ENCODE measurements around the gene HTR6.

The HTR6 gene

DNA sequence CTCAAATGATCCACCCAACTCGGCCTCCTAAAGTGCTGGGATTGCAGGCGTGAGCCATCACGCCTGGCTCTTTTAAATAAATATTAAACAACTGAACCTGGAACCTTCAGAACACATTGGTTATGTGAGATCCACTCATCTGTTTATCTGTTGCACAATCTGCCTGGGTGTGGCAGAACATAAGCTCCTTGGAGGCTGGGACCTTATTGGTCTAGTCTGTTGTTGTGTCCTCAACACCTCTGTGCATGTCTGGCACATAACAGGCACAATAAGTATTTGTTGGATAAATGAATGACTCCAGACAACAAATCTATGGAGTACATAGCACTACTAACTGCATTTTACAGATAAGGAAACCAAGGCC lies 24.7 kb upstream of the HTR6 start:
- DNase-seq, result no peak

GRCh38 chr1:19640363-19641316 lies 24.0 kb upstream of the HTR6 start:
- DNase-seq, result no peak

GRCh38 chr1:19643121-19643520 lies 21.6 kb upstream of the HTR6 start:
- DNase-seq, result no peak

DNA sequence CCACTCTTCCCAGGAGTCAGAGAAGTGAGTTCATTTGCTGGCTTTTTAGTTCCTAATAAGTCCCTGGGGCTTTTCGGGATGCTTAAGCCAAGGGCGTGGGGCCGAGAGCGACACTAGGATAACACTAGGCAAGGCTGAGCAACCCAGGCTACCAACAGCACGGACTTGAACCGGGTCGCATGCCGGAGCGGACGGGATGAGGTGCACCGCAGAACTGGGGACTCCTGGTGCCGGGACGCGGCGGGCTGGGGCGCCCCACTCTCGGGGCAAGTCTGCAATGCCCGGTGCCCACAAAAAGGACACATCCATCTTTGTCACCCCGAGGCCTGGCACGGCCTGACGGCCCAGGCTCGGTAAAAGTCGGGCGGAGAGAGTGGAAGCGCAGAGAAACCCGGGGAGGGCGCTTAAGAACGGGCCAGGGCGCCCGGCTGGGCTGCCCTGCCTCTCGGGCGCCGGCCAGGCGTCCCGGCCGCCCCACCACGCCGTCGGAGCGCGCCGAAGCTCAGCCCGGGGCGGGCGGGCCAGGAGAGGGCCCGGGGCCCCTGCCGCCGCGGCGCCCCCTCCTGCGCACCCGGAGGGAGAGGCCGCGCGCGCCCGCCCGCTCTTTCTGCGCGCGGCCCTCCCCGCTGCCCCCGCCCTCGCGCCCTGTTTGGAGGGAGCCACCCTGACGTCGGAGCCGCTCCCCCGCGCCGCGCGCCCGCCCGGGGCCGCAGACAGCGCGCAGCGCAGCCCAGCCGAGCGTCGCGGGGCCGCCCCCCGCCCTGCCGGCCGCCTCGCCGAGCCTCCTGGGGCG lies 20.9 kb upstream of the HTR6 start, which contains the start of gene NBL1:
TSS of gene NBL1 (plus strand) at position 710 of the 793 bp plus-strand sequence. CDS start 10,720 bp downstream, outside the sequence.
- peak; percentile 81 for DNase-seq

DNA sequence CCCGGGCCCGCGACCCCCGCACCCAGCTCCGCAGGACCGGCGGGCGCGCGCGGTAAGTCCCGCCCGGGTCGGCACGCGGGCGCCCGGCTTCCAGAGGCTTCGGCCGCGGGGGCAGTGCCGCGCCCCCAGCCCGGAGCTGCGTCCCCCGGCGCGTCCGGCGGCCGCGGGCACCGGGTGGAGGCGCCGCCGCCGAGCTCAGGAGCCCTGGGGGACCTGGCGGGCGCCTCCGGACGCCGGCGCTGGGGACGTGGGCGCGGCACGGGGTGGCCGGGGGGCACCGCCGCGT lies 20.3 kb upstream of the HTR6 start:
- no peak for DNase-seq

DNA sequence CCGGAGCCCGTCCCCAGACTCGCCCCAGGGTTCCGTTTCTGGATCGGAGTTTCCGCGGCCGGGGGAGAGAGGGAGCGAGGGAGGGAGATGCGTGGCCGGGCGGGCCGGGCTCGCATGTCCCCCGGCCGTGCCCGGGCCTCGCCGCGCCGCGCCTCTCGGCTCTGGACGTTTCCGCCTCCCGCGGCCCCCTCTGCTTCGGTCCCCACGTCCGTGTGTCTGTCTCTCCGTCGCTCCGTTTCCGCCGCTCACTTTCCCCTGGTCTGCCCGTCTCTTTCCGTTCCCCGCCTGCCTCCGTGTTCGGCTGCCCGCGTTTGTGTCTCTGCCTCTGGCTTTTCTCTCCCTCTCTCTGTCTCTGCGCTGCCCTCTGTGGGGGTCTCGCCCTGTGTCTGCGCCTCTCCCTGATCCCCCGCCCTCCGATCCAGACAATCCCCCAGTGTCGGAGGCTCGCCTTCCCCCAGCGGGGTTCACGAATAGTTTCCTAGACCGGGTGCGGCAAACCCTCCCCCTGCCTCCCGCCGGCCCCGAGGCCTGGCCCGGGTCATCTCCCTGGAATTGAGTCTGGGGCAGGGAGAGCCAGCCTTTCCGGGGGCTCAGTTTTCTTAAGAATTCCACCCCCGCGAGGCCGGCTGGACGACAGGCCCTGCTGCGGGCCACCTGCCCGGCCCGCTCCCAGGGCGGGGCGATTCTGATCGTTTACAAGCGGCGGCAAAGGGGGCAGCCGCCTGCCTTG lies 19.8 kb upstream of the HTR6 start:
- peak; percentile 63 for DNase-seq

GRCh38 chr1:19645411-19646251 lies 19.0 kb upstream of the HTR6 start:
- DNase-seq, result no peak

DNA sequence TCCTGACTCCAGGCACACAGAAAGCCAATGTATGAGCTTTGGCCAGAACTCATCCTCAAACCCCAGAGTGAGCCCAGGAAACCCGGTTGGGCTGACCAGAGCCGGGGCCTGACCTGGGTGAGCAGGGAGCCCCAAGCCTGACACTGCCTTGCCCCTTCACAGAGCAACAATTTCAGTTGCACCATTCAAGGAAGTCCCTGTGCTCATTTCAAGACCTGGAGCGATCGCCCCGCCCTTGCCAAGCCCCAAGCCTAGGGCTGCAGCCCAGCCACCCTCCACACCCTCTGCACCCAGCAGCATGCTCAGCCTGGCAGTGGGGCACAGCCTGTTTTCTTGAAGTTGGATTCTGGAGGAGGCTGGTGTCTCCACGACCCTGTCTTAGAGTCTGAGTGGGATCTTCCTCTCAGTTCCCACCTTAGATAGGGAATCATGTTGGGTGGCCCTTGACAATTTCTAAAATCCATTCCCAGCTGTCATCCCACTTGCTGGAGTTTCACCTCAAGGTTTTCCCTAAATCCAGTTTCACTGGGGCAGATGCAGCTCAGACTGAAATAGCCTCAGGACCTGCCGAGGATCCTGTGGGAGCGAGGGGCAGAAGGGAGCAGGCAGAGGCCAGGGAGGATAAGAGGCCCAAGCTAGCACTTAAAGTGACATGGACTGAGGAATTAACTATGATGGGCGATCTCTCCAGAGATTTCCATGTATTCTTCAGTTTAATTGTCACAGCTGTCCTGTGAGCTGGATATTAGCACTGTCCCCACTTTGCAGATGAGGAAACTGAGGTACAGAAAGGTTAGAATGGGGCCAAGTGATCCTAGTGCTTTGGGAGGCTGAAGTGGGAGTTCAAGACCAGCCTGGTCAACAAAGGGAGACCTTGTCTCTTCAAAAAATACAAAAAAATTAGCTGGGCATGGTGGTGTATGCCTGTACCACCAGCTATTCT lies 18.0 kb upstream of the HTR6 start:
- DNase-seq, result peak; percentile 21

- peak; percentile 52 for DNase-seq
Observed at GRCh38 chr1:19647643-19648042, 17.0 kb upstream of the HTR6 start.

DNA sequence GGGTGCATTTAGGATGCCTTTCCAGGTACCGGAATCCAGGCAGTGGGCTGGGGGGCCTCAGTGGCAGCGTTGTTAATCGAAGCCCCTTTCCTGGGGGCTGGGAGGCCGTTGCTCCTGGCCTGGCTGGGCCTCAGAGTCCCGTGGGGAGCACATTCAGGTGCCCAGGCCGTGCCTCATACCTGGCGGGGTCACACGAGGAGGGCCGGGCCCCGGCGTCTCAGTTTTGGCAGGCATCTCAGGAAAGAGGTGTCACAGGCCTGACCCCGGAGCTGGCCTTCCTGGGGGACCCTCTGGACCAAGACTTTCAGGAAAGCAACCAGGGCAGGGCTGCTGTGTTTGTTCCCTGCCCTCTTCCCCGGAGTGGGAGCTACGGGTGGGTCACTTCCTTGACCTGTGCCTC lies 16.4 kb upstream of the HTR6 start:
- DNase-seq, result no peak

GRCh38 chr1:19648689-19649088 lies 16.0 kb upstream of the HTR6 start:
- DNase-seq, result no peak

GRCh38 chr1:19650416-19651140 lies 14.1 kb upstream of the HTR6 start:
- no peak for DNase-seq

- DNase-seq, result peak; percentile 65
Observed at GRCh38 chr1:19651141-19651737, 13.4 kb upstream of the HTR6 start.

DNA sequence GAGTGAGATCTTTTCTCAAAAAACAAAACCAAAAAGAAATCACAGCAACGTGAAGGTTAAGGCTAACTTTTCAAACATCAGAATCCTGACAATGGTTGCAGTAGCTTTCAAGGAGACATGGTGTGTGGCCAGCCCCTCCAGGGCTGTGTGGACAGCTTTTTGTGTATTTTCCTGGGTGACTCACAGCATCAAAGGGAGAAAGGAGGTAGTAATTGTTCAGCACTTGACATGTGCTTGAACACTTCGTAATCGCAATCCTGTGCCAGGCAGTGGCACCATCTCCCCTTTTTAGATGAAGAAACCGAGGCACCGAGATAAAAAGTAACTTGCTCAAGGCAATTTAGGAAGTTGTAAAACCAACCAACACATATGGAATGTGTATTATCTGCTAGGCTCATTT lies 10.3 kb upstream of the HTR6 start:
- no peak for DNase-seq

- DNase-seq, result no peak
Observed at GRCh38 chr1:19654886-19655717, 9.6 kb upstream of the HTR6 start.

GRCh38 chr1:19655718-19656080 lies 9.0 kb upstream of the HTR6 start:
- DNase-seq, result no peak

GRCh38 chr1:19656134-19656779 lies 8.4 kb upstream of the HTR6 start:
- DNase-seq, result no peak

GRCh38 chr1:19656780-19657466 lies 7.8 kb upstream of the HTR6 start:
- DNase-seq, result no peak

All from CD4-positive, alpha-beta T cell treated with Interleukin-6 for 4 hours (primary cell).